B cell (primary cell): ENCODE data around the gene UBE2G2. TPM values are rescaled to one million over a fixed set of nuclear protein-coding genes. Genes with fewer than 3 reads are reported as not detected.

ENCODE experiments used
- ATAC-seq: fragments of 200-7000 bp; cut with Tn5 transposase; one replicate; pipeline ENCODE4 v1.10.0; 2021; ENCODE audit warnings: low read depth, mild to moderate bottlenecking, moderate number of reproducible peaks, moderate library complexity
- CTCF ChIA-PET: fragments of 350-600 bp; sonication (Branson Sonifier 250); formaldehyde crosslinking; loops from one replicate; lab custom pipeline; 2021; ENCODE audit warnings: antibody characterized with exemption, inconsistent platforms; lab: Charles Lee
- POLR2A ChIA-PET: fragments of 350-600 bp; sonication (Branson Sonifier 250); formaldehyde crosslinking; loops from one replicate; lab custom pipeline; 2021; ENCODE audit warnings: antibody characterized with exemption; lab: Charles Lee
- DNase-seq: peaks from one replicate; pipeline ENCODE4 v3.0.0; 2013
- H2AFZ ChIP-seq: 2 replicates; pipeline ENCODE4 v1.6.1; 2012; ENCODE audit warnings: mild to moderate bottlenecking, low read depth, low read length; ENCODE audit not compliant: insufficient read depth, poor library complexity, severe bottlenecking
- H3K27ac ChIP-seq, 2 donors: 1 replicate in 1 of 2; 2 replicates in 1 of 2; pipeline ENCODE4 v1.5.1; 2012 to 2013; ENCODE audit warnings: low read length in 2 of 2, mild to moderate bottlenecking in 2 of 2, moderate library complexity in 1 of 2
- H3K27me3 ChIP-seq, 4 experiments: fragments of 200-600 bp in 1 of 4; sonication (generic) in 1 of 4; replicated peaks in 1 of 4; 1 replicate in 2 of 4; 2 replicates in 2 of 4; pipeline versions ENCODE4 v1.6.1 to v1.7.0; 2013 to 2016; ENCODE audit warnings: low read length in 3 of 4, mild to moderate bottlenecking in 2 of 4, mixed read lengths in 1 of 4, moderate library complexity in 1 of 4; ENCODE audit not compliant: insufficient read depth in 4 of 4, control insufficient read depth in 3 of 4; ENCODE audit errors: control extremely low read depth in 1 of 4
- H3K36me3 ChIP-seq, 2 experiments: replicated peaks in 1 of 2; 1 replicate in 1 of 2; 2 replicates in 1 of 2; pipeline versions ENCODE4 v1.6.1 to v1.7.1; 2013; ENCODE audit warnings: low read length in 1 of 2; ENCODE audit not compliant: insufficient read depth in 2 of 2, control insufficient read depth in 1 of 2; ENCODE audit errors: control extremely low read depth in 1 of 2, extremely low read depth in 1 of 2
- H3K4me1 ChIP-seq, 2 donors: fragments of 200-600 bp in 1 of 2; sonication (generic) in 1 of 2; 1 replicate in 1 of 2; 2 replicates in 1 of 2; pipeline versions ENCODE4 v1.5.1 to v1.6.1; 2013 to 2017; ENCODE audit warnings: low read length in 2 of 2; ENCODE audit not compliant: control insufficient read depth in 2 of 2, insufficient read depth in 2 of 2
- H3K4me2 ChIP-seq: replicated peaks from 2 replicates; pipeline ENCODE3; 2012; ENCODE audit warnings: mild to moderate bottlenecking, low read depth, low read length; ENCODE audit not compliant: poor library complexity, severe bottlenecking
- H3K4me3 ChIP-seq, 5 experiments: fragments of 200-600 bp in 1 of 5; sonication (generic) in 1 of 5; 1 replicate in 3 of 5; 2 replicates in 2 of 5; pipeline versions ENCODE4 v1.5.1 to v1.7.0; 2011 to 2016; ENCODE audit warnings: low read length in 4 of 5, mild to moderate bottlenecking in 4 of 5, low read depth in 2 of 5, control low read depth in 1 of 5, moderate library complexity in 1 of 5; ENCODE audit not compliant: insufficient read depth in 1 of 5; ENCODE audit errors: control extremely low read depth in 1 of 5, extremely low read depth in 1 of 5
- H3K79me2 ChIP-seq: fragments of 200-600 bp; sonication (generic); one replicate; pipeline ENCODE4 v1.6.0; 2016; ENCODE audit warnings: low read length; ENCODE audit not compliant: control insufficient read depth, insufficient read depth
- H3K9ac ChIP-seq: fragments of 200-600 bp; sonication (generic); 2 replicates; pipeline ENCODE4 v1.6.1; 2017; ENCODE audit warnings: mild to moderate bottlenecking, low read length, moderate library complexity
- H3K9me3 ChIP-seq, 3 donors: one replicate each; pipeline versions ENCODE4 v1.6.1 to v1.7.1; 2013; ENCODE audit warnings: low read length in 2 of 3; ENCODE audit not compliant: control insufficient read depth in 2 of 3, insufficient read depth in 1 of 3; ENCODE audit errors: control extremely low read depth in 1 of 3
- H4K20me1 ChIP-seq: 2 replicates; pipeline ENCODE4 v1.6.0; 2012; ENCODE audit warnings: mild to moderate bottlenecking, low read length; ENCODE audit not compliant: insufficient read depth, control insufficient read depth, poor library complexity, severe bottlenecking
- H3K27ac Mint-ChIP-seq: one replicate; pipeline ENCODE4 v1.8.0; 2021; ENCODE audit warnings: mixed read lengths
- H3K27me3 Mint-ChIP-seq: one replicate; pipeline ENCODE4 v1.8.0; 2021; ENCODE audit warnings: mixed read lengths
- H3K4me1 Mint-ChIP-seq: one replicate; pipeline ENCODE4 v1.8.0; 2021; ENCODE audit warnings: mixed read lengths
- H3K4me3 Mint-ChIP-seq: one replicate; pipeline ENCODE4 v1.8.0; 2021; ENCODE audit warnings: mixed read lengths
- H3K9me3 Mint-ChIP-seq: one replicate; pipeline ENCODE4 v1.8.0; 2022; ENCODE audit warnings: mixed read lengths; ENCODE audit not compliant: insufficient read depth
- EZH2 ChIP-seq: IDR thresholded peaks from 2 replicates; pipeline ENCODE4 v1.6.1; 2012; ENCODE audit warnings: borderline replicate concordance, low read depth, mild to moderate bottlenecking, moderate library complexity, low read length; ENCODE audit not compliant: insufficient read depth, poor library complexity, severe bottlenecking
- WGBS: methylation state at CpG from one replicate; pipeline ENCODE4 v1.1.5; 2013; ENCODE audit warnings: missing lambda C conversion rate; ENCODE audit not compliant: insufficient coverage; 5-methylcytosine and 5-hydroxymethylcytosine counted together
- intact Hi-C: fragments of 100-400 bp; cut with micrococcal nuclease; formaldehyde crosslinking; loops from one replicate; pipeline ENCODE4 v1.10.0; 2022
- polyA plus RNA-seq: library from polyadenylated mRNA; depleted of rRNA; stranded (reverse); fragments of >200 nt; gene quantifications from 2 replicates; pipeline ENCODE4 v1.2.3, GENCODE V29; 2012
- total RNA-seq, 2 donors: library from RNA; stranded (reverse); fragments of 120-200 nt in 1 of 2; gene quantifications; 1 replicate in 1 of 2; 2 replicates in 1 of 2; pipeline versions ENCODE4 v1.2.3 to v1.2.4, GENCODE V29; 2013 to 2022
- TF ChIP-seq, protein P1 (sequence below): fragments of 200-600 bp; IDR thresholded peaks from one replicate; pipeline ENCODE4 v1.8.0; 2022; ENCODE audit warnings: antibody characterized with exemption, mild to moderate bottlenecking

UBE2G2 gene
- total and polyA plus RNA-seq, 2 donors (not counting 1 experiment from before 2014, with no cell fraction given) = 96.4 to 109 TPM

DNA sequence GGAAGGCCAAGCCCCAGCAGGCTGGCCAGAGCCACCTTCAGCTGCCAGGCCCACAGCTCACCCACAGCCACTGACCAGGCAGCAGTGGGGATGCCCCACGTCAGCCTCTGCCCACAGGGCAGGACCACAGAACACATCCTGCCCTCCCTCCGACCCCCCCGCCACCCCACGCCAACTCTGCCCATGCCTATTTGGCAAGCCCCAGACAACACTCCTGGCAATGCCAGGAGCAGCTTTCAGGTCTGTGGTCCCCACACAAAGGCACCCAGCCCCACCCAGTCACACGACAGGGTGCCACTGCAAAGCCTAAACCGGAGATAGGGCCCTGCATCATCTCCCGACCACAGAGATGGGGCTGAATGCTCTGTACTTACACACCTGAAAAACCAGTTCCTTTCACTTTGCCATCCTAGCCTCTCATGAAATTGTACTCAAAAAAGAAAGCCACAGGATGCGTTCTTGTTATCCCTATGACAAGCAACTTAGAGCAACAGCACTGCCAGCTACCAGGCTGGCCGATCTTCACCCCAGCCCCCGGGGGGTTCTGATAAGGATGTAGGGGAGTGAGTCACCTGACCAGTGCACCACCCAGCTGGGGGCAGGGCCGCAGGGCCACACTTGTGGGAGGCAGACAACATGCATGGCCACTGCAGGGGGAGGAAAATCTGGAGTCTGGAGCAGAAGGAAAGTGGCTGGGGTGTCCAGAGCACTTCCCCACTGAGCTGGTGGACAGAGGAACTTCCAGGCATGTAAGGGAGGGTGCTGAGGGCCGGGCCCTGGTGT, 36.2 kb downstream of the UBE2G2 start:
- Histone ChIP-seq H2AFZ (no peak overlapping the region), H3K27ac (no peak overlapping the region), H3K9me3 (no peaks in the 10 kb centered on the region), H3K4me2 (no peak overlapping the region), H3K9ac (no peak overlapping the region), H4K20me1 (no peaks in the 10 kb centered on the region), H3K4me3 (no peak overlapping the region), H3K4me1 (peaks cover 0 to 5% of the 10 kb centered on the region in 2 donors), H3K36me3 (peaks cover 3% of the 10 kb centered on the region in 2 experiments), H3K79me2 (no peaks in the 10 kb centered on the region), H3K27me3 (no peaks in the 10 kb centered on the region)
- whole genome bisulfite sequencing = 49% methylated on average over 12 of the region's 12 CpGs
- peak overlapping the region; percentile 5 for H3K4me3 Mint-ChIP-seq
- ChIA-PET CTCF (no interaction called here), POLR2A (no interaction called here)
- H3K9me3 Mint-ChIP-seq = no peaks in the 10 kb centered on the region
- intact Hi-C loops = no loop called here
- ATAC-seq (no peak), DNase-seq (no peak)
- no peaks in the 10 kb centered on the region for H3K27me3 Mint-ChIP-seq
- H3K27ac Mint-ChIP-seq = no peak overlapping the region
- peaks cover 5% of the 10 kb centered on the region for H3K4me1 Mint-ChIP-seq
- no peak for TF ChIP-seq EZH2
- TF ChIP-seq, protein P1, sequence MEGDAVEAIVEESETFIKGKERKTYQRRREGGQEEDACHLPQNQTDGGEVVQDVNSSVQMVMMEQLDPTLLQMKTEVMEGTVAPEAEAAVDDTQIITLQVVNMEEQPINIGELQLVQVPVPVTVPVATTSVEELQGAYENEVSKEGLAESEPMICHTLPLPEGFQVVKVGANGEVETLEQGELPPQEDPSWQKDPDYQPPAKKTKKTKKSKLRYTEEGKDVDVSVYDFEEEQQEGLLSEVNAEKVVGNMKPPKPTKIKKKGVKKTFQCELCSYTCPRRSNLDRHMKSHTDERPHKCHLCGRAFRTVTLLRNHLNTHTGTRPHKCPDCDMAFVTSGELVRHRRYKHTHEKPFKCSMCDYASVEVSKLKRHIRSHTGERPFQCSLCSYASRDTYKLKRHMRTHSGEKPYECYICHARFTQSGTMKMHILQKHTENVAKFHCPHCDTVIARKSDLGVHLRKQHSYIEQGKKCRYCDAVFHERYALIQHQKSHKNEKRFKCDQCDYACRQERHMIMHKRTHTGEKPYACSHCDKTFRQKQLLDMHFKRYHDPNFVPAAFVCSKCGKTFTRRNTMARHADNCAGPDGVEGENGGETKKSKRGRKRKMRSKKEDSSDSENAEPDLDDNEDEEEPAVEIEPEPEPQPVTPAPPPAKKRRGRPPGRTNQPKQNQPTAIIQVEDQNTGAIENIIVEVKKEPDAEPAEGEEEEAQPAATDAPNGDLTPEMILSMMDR = no peak
